ENCODE data around the gene TGM1. TPM values are rescaled to one million over a fixed set of nuclear protein-coding genes. Genes with fewer than 3 reads are reported as not detected.

TGM1 gene
- polyA plus RNA-seq, 1 of the 3 experiments (the other 2 are of a cell fraction), result 2.7 TPM

DNA sequence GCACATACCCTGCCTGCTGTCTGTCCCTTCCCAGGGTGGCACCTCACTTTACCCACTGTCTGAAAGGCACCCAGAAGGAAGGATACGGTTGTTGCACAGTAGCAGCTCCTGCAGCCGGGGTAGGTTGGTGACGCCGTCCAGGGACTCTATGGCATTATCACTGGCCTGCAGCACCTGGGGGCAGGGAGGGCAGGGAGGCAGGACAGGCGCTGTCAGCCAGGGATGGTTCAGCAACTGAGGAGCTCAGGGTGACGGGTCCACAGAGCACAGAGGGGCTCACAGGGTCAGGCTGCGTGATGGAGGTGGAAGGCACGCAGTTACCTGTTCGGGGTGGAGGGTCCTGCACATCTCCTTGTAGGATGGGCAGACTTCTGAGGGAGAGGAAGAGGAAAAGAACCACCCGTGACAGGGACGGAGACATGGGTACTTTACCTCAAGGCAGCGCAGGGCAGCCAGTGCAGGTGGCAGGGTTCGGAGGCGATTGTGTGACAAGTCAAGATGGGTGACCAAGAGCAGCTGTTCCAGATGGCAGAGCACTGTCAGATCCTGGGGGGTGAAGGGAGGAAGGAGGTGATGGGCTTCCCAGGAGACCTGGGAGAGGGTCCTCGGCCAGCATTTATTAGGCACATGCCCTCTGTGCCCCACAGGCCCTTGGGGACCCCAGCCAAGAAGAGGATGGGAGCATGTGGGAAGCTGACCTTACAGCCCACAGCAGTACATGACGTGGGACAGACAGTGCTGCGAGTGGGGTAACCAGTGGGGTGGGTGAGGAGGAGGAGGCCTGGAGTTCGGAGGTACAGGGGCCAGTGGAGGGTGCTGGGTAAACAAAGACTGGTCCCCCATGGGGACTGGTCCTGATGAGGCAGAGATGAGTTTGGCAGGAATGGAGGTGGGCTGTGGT lies 3.6 kb upstream of the TGM1 start (continued):
- TF ChIP-seq, protein P1, sequence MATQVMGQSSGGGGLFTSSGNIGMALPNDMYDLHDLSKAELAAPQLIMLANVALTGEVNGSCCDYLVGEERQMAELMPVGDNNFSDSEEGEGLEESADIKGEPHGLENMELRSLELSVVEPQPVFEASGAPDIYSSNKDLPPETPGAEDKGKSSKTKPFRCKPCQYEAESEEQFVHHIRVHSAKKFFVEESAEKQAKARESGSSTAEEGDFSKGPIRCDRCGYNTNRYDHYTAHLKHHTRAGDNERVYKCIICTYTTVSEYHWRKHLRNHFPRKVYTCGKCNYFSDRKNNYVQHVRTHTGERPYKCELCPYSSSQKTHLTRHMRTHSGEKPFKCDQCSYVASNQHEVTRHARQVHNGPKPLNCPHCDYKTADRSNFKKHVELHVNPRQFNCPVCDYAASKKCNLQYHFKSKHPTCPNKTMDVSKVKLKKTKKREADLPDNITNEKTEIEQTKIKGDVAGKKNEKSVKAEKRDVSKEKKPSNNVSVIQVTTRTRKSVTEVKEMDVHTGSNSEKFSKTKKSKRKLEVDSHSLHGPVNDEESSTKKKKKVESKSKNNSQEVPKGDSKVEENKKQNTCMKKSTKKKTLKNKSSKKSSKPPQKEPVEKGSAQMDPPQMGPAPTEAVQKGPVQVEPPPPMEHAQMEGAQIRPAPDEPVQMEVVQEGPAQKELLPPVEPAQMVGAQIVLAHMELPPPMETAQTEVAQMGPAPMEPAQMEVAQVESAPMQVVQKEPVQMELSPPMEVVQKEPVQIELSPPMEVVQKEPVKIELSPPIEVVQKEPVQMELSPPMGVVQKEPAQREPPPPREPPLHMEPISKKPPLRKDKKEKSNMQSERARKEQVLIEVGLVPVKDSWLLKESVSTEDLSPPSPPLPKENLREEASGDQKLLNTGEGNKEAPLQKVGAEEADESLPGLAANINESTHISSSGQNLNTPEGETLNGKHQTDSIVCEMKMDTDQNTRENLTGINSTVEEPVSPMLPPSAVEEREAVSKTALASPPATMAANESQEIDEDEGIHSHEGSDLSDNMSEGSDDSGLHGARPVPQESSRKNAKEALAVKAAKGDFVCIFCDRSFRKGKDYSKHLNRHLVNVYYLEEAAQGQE (IDR thresholded peaks at IDR 0.05; ENCODE audit: low read depth, low read length), result no peak
- TF ChIP-seq MEF2A (IDR thresholded peaks at IDR 0.05; ENCODE audit: borderline replicate concordance, low read depth), result no peak
- no peak for TF ChIP-seq MXI1 (IDR thresholded peaks at IDR 0.05; ENCODE audit: low read depth, low read length)
- TF ChIP-seq, protein P2, sequence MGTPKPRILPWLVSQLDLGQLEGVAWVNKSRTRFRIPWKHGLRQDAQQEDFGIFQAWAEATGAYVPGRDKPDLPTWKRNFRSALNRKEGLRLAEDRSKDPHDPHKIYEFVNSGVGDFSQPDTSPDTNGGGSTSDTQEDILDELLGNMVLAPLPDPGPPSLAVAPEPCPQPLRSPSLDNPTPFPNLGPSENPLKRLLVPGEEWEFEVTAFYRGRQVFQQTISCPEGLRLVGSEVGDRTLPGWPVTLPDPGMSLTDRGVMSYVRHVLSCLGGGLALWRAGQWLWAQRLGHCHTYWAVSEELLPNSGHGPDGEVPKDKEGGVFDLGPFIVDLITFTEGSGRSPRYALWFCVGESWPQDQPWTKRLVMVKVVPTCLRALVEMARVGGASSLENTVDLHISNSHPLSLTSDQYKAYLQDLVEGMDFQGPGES (IDR thresholded peaks at IDR 0.05; ENCODE audit: low read depth, low read length), result no peak
- TF ChIP-seq, protein P3, sequence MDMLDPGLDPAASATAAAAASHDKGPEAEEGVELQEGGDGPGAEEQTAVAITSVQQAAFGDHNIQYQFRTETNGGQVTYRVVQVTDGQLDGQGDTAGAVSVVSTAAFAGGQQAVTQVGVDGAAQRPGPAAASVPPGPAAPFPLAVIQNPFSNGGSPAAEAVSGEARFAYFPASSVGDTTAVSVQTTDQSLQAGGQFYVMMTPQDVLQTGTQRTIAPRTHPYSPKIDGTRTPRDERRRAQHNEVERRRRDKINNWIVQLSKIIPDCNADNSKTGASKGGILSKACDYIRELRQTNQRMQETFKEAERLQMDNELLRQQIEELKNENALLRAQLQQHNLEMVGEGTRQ (IDR thresholded peaks at IDR 0.05; ENCODE audit: borderline replicate concordance, low read depth, low read length), result no peak
- no peak for TF ChIP-seq SMC3 (IDR thresholded peaks at IDR 0.05; ENCODE audit: low read depth, low read length)
- TF ChIP-seq CHD2 (IDR thresholded peaks at IDR 0.05; ENCODE audit: low read length, partially characterized antibody), result no peak

GRCh38 chr14:24264298-24264697 lies 1.3 kb upstream of the TGM1 start:
- ChIA-PET POLR2A (no interaction called here), CTCF (interaction anchor here (2.7 to 3.7 kb wide), 2 partner anchors 22 to 33 kb away, joined by 9 to 20 read pairs; partner anchors contain the start of gene TINF2)
- Histone ChIP-seq H2AFZ (ENCODE audit: low read depth) (no peak overlapping the region), H3K9me3 (no peaks in the 10 kb centered on the region), H3K27ac (ENCODE audit: low read depth in 2 of 2, low read length in 1 of 2) (no peak overlapping the region), H4K20me1 (ENCODE audit: insufficient read depth) (no peaks in the 10 kb centered on the region), H3K4me3 (ENCODE audit: low read depth in 2 of 2, low read length in 1 of 2) (no peak overlapping the region), H3K4me2 (no peak overlapping the region), H3K36me3 (replicated peaks in 1 of 2; ENCODE audit: control insufficient read depth in 1 of 2, insufficient read depth in 2 of 2, low read length in 1 of 2) (peaks cover 0 to 29% of the 10 kb centered on the region in 2 experiments), H3K9me2 (no peaks in the 10 kb centered on the region), H3K9ac (no peak overlapping the region), H3K27me3 (ENCODE audit: insufficient read depth) (no peaks in the 10 kb centered on the region), H3K4me1 (ENCODE audit: control insufficient read depth in 1 of 2, insufficient read depth in 2 of 2, low read depth in 1 of 2, low read length in 1 of 2) (no peaks in the 10 kb centered on the region), H3F3A (replicated peaks; ENCODE audit: insufficient read depth) (no peaks in the 10 kb centered on the region), H3K79me2 (ENCODE audit: insufficient read depth) (no peaks in the 10 kb centered on the region)
- no peak for DNase-seq
- 83% methylated on average over 2 of the region's 6 CpGs for WGBS (ENCODE audit: low lambda C conversion rate)
- TF ChIP-seq ELF1 (IDR thresholded peaks at IDR 0.05), result no peak
- no peak for TF ChIP-seq MXI1 (IDR thresholded peaks at IDR 0.05; ENCODE audit: low read depth, low read length)
- no peak for TF ChIP-seq RAD21 (IDR thresholded peaks at IDR 0.05; ENCODE audit: low read length)
- TF ChIP-seq SIN3A (IDR thresholded peaks at IDR 0.05; ENCODE audit: borderline replicate concordance, low read depth, low read length), result no peak
- TF ChIP-seq FOSL2 (IDR thresholded peaks at IDR 0.05; ENCODE audit: borderline replicate concordance, low read depth), result no peak
- no peak for TF ChIP-seq RXRA (IDR thresholded peaks at IDR 0.05; ENCODE audit: borderline replicate concordance, low read depth)
- TF ChIP-seq RCOR1 (IDR thresholded peaks at IDR 0.05; ENCODE audit: low read length), result no peak
- TF ChIP-seq, protein P1 (IDR thresholded peaks at IDR 0.05; ENCODE audit: low read depth, low read length), result no peak

All from SK-N-SH (cell line).